ENCODE measurements around the gene GPRC5B. TPM values are rescaled to one million over a fixed set of nuclear protein-coding genes. Genes with fewer than 3 reads are reported as not detected.

The GPRC5B gene
- total and polyA plus RNA-seq, 7 experiments from 2014 or later: 0.15 to 9.8 (median 4.8) TPM

DNA sequence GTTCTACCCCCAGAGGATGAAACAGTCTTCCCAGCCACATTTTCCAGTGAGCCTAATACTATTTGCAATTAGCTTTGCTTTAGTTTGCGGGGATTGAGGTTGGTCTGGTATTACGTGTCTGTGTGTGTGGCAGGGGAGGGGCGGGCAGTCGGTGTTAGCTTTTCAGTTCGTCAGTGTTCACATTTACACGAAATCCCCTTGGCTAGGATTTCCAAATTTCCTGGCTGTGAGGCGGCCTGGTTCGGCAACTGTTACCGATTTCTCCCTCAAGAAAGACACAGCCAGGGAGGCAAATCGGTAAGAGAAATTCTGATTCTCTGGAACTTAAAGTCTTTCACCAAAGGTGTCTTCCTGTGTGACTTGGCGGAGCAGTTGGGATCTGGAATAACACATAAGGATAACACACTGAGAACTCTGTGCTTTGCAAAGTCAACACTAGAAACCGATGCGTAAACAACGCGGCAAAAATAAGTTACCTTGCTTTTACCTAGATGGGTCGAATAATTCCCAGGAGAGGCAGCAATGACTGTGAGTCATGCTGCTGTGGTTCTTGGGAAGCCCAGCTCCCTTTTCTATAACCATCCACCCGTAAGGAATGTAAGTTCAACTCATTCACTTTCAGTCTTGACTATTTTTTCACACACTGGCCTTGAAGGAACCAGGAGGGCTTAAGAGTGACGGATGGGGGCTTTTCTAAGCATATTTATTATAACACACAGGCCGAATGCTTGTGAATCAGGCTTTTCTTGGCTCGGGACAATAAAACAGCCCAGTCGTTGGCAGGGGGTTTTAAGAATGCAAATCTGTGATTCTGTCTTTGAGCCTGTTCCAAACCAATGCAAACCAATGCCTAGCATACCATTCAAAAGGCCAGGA, 24.2 kb downstream of the GPRC5B start:
- DNase-seq (no peak), ATAC-seq (no peak)
- Histone ChIP-seq H3K27ac (ENCODE audit: low read depth, low read length) (no peak overlapping the region), H3K27me3 (ENCODE audit: control insufficient read depth in 2 of 2, insufficient read depth in 2 of 2, low read length in 2 of 2) (no peaks in the 10 kb centered on the region), H3K4me1 (ENCODE audit: control insufficient read depth in 2 of 2, insufficient read depth in 2 of 2, low read length in 2 of 2) (no peaks in the 10 kb centered on the region), H3K9me3 (ENCODE audit: control insufficient read depth in 2 of 3, low read length in 3 of 3) (no peaks in the 10 kb centered on the region), H3K4me3 (ENCODE audit: low read length) (no peak overlapping the region), H3K36me3 (ENCODE audit: control insufficient read depth in 2 of 3, insufficient read depth in 3 of 3, low read length in 3 of 3) (peaks cover 0 to 17% (median 0%) of the 10 kb centered on the region in 3 experiments)
- peaks cover 0 to 27% (median 7%) of the 10 kb centered on the region in 5 donors for H3K36me3 Mint-ChIP-seq
- no peak overlapping the region for H3K27ac Mint-ChIP-seq
- H3K9me3 Mint-ChIP-seq: peaks cover 0 to 2% (median 0%) of the 10 kb centered on the region in 11 donors
- H3K27me3 Mint-ChIP-seq: peaks cover 0 to 3% (median 0%) of the 10 kb centered on the region in 5 donors
- POLR2A ChIA-PET: no interaction called here
- intact Hi-C loops (cut with micrococcal nuclease): no loop called here
- H3K4me3 Mint-ChIP-seq: no peak overlapping the region
- peaks cover 0 to 2% (median 0%) of the 10 kb centered on the region in 7 donors for H3K4me1 Mint-ChIP-seq
- CTCF ChIA-PET: no interaction called here

DNA sequence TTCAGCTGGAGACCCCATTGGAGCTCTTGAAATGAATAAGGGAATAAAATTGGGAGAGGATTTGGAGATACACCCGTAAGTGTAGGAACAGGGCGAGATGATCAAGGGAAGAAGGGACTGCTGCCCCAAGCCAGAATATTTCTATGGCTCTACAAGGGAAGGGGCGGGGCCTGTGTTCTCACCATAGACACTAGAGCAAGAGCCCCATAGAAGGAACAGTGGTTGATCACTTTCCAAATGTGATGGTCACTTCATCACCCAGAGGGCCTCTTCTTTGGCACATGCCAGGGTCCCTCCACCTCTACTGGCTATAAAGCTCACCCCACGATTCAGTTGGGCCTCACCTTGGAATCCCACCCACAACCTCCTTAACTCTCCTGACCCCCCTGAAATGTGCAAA, 25.0 kb downstream of the GPRC5B start:
- Histone ChIP-seq H3K9me3 (ENCODE audit: control insufficient read depth in 2 of 3, low read length in 3 of 3) (no peaks in the 10 kb centered on the region), H3K4me3 (ENCODE audit: low read length) (no peak overlapping the region), H3K27me3 (ENCODE audit: control insufficient read depth in 2 of 2, insufficient read depth in 2 of 2, low read length in 2 of 2) (no peaks in the 10 kb centered on the region), H3K36me3 (ENCODE audit: control insufficient read depth in 2 of 3, insufficient read depth in 3 of 3, low read length in 3 of 3) (peaks cover 0 to 17% (median 0%) of the 10 kb centered on the region in 3 experiments), H3K4me1 (ENCODE audit: control insufficient read depth in 2 of 2, insufficient read depth in 2 of 2, low read length in 2 of 2) (no peaks in the 10 kb centered on the region), H3K27ac (ENCODE audit: low read depth, low read length) (no peak overlapping the region)
- intact Hi-C loops (cut with micrococcal nuclease): no loop called here
- peaks cover 0 to 3% (median 0%) of the 10 kb centered on the region in 5 donors for H3K27me3 Mint-ChIP-seq
- H3K4me3 Mint-ChIP-seq: no peak overlapping the region
- ChIA-PET POLR2A (no interaction called here), CTCF (no interaction called here)
- DNase-seq: no peak
- ATAC-seq: no peak
- H3K27ac Mint-ChIP-seq: no peak overlapping the region
- H3K36me3 Mint-ChIP-seq: peaks cover 0 to 27% (median 7%) of the 10 kb centered on the region in 5 donors
- peaks cover 0 to 2% (median 0%) of the 10 kb centered on the region in 7 donors for H3K4me1 Mint-ChIP-seq
- H3K9me3 Mint-ChIP-seq: peaks cover 0 to 2% (median 0%) of the 10 kb centered on the region in 11 donors

DNA sequence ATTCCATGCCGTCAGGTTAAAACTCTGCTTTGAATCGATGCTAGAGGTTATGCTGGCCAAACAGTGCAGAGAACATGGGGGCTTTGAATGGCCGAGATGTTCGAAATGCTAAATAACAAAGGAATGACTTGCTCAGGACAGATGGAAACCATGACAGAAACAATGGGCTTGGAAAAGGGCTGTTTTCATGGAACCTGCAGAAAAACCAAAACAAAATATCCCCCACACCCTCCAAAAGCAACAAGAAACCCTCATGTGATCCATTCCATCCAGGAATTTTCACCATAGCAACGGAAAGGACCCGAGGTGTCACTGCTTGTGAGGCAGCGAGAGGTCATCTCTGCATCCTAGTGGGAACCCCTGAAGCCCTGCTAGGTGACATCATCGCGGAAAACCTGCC, 25.5 kb downstream of the GPRC5B start:
- CTCF ChIA-PET: no interaction called here
- H3K27me3 ChIP-seq (ENCODE audit: control insufficient read depth in 2 of 2, insufficient read depth in 2 of 2, low read length in 2 of 2): no peaks in the 10 kb centered on the region
- no peaks in the 10 kb centered on the region for H3K4me1 ChIP-seq (ENCODE audit: control insufficient read depth in 2 of 2, insufficient read depth in 2 of 2, low read length in 2 of 2)
- POLR2A ChIA-PET: no interaction called here
- H3K4me3 Mint-ChIP-seq: no peak overlapping the region
- H3K9me3 ChIP-seq (ENCODE audit: control insufficient read depth in 2 of 3, low read length in 3 of 3): no peaks in the 10 kb centered on the region
- H3K4me3 ChIP-seq (ENCODE audit: low read length): no peak overlapping the region
- DNase-seq (no peak), ATAC-seq (no peak)
- H3K27ac ChIP-seq (ENCODE audit: low read depth, low read length): no peak overlapping the region
- intact Hi-C loops (cut with micrococcal nuclease): no loop called here
- H3K4me1 Mint-ChIP-seq: no peaks in the 10 kb centered on the region
- peaks cover 0 to 3% (median 0%) of the 10 kb centered on the region in 5 donors for H3K27me3 Mint-ChIP-seq
- no peak overlapping the region for H3K27ac Mint-ChIP-seq
- H3K36me3 Mint-ChIP-seq: peaks cover 0 to 27% (median 7%) of the 10 kb centered on the region in 5 donors
- peaks cover 0 to 2% (median 0%) of the 10 kb centered on the region in 11 donors for H3K9me3 Mint-ChIP-seq
- peaks cover 0 to 17% (median 0%) of the 10 kb centered on the region in 3 experiments for H3K36me3 ChIP-seq (ENCODE audit: control insufficient read depth in 2 of 3, insufficient read depth in 3 of 3, low read length in 3 of 3)

DNA sequence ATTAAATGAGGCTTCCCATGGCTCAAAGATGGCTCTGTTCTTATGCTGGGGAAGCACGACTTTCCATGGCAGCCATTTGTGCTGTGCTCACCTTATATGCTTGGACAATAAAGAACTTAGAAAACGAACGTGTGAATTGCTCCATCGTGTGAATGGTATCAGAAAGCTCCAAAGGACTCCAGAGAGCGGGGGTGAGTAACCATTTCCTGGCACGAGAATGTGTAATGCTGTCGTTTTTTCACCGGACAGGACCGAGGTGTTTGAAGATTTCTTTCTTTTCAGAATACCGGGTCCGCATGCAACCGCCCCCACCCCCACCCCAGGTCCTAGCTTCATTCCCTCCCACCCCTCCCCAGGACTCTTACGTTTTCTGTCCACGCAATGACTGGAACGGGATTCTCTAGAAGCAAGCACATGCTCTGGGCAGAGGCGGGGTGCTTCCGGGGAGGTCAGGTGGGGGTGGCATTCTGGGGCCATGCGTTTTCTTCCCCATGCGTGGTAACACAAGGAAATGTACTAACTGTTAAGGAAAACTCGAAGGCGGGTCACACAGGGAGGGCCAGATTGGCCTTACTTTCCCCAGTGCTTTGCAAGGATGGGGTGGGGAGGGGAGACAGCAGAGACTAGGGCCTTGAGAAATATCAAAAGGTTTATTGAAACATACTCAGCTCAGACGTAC, 26.2 kb downstream of the GPRC5B start:
- Mint-ChIP-seq H3K4me1 (no peaks in the 10 kb centered on the region), H3K27ac (peak overlapping the region in 1 of 9 donors; percentile 19), H3K27me3 (peaks cover 0 to 3% (median 0%) of the 10 kb centered on the region in 5 donors), H3K36me3 (peaks cover 0 to 27% (median 7%) of the 10 kb centered on the region in 5 donors), H3K4me3 (no peak overlapping the region), H3K9me3 (peaks cover 0 to 2% (median 0%) of the 10 kb centered on the region in 11 donors)
- CTCF ChIA-PET: no interaction called here
- no peaks in the 10 kb centered on the region for H3K9me3 ChIP-seq (ENCODE audit: control insufficient read depth in 2 of 3, low read length in 3 of 3)
- DNase-seq (no peak), ATAC-seq (no peak)
- H3K27ac ChIP-seq (ENCODE audit: low read depth, low read length): no peak overlapping the region
- POLR2A ChIA-PET: no interaction called here
- no peaks in the 10 kb centered on the region for H3K27me3 ChIP-seq (ENCODE audit: control insufficient read depth in 2 of 2, insufficient read depth in 2 of 2, low read length in 2 of 2)
- H3K36me3 ChIP-seq (ENCODE audit: control insufficient read depth in 2 of 3, insufficient read depth in 3 of 3, low read length in 3 of 3): peaks cover 0 to 17% (median 0%) of the 10 kb centered on the region in 3 experiments
- H3K4me1 ChIP-seq (ENCODE audit: control insufficient read depth in 2 of 2, insufficient read depth in 2 of 2, low read length in 2 of 2): no peaks in the 10 kb centered on the region
- intact Hi-C loops (cut with micrococcal nuclease): no loop called here
- no peak overlapping the region for H3K4me3 ChIP-seq (ENCODE audit: low read length)

DNA sequence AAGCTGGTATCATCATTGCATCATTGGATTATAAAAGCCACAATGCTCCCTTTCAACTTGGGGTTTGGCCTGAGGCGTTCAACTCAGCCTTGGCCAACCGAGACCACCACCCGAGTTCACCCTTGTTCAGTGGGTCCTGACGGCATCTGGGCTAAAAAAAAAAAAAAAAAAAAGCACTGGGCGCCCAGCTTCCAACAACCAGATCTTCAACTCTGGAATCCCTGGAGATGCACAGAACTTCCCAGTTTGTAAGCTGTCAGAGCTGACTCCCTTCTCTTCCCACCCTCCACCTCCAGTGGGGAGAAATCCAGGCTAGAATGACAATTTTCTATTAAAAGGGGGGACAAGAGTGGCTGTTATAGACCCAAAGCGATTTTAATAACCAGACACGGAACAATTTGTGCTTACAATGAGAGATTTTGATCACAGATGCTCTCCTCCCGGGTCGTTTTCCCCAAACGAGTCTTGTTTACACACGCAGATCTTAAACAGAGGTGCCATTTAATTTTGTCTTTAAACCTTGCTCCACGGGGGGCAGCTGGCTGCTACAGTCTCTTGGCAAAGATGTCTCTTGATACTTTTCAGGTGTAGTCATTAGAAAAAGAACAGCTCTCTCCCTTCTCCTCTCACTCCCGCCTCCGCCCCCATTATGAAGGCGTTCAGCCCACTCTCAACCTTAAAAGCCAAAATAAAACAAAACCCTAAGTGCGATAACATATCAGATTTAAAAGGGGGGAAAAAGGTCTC, 26.9 kb downstream of the GPRC5B start:
- ATAC-seq (no peak), DNase-seq (no peak)
- Mint-ChIP-seq H3K27me3 (peaks cover 0 to 6% (median 0%) of the 10 kb centered on the region in 5 donors), H3K4me3 (no peak overlapping the region), H3K9me3 (peaks cover 0 to 2% (median 0%) of the 10 kb centered on the region in 11 donors), H3K27ac (peak overlapping the region in 2 of 9 donors; percentile 18 to 53), H3K4me1 (no peaks in the 10 kb centered on the region), H3K36me3 (peaks cover 0 to 27% (median 7%) of the 10 kb centered on the region in 5 donors)
- Histone ChIP-seq H3K9me3 (ENCODE audit: control insufficient read depth in 2 of 3, low read length in 3 of 3) (no peaks in the 10 kb centered on the region), H3K36me3 (ENCODE audit: control insufficient read depth in 2 of 3, insufficient read depth in 3 of 3, low read length in 3 of 3) (peaks cover 0 to 17% (median 0%) of the 10 kb centered on the region in 3 experiments), H3K4me3 (ENCODE audit: low read length) (no peak overlapping the region), H3K4me1 (ENCODE audit: control insufficient read depth in 2 of 2, insufficient read depth in 2 of 2, low read length in 2 of 2) (no peaks in the 10 kb centered on the region), H3K27ac (ENCODE audit: low read depth, low read length) (no peak overlapping the region), H3K27me3 (ENCODE audit: control insufficient read depth in 2 of 2, insufficient read depth in 2 of 2, low read length in 2 of 2) (no peaks in the 10 kb centered on the region)
- POLR2A ChIA-PET: no interaction called here
- intact Hi-C loops (cut with micrococcal nuclease): no loop called here
- CTCF ChIA-PET: interaction anchor here (0.8 kb wide), 1 partner anchor 32 kb away, joined by 6 read pairs; no protein-coding TSS in a partner anchor

DNA sequence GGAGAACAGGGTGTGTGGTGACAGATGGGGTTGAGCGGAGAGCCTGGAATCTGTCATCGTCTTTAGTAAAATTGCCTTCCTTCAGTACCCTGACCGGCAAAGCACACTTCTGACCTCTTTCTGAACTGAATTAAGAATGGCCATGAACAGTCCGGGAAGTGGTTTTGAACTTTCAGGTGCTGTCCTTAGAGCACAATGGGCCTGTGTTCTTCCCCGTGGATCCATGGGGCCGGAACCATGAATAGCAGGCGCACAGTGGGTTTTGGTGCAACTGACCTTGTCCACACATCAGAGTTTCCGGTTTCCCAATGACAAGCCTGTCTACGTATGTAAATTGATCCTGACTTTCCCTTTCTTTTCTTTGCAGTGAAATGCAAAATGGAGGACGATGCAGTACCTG, 28.5 kb downstream of the GPRC5B start:
- intact Hi-C loops (cut with micrococcal nuclease): no loop called here
- H3K4me3 Mint-ChIP-seq: no peak overlapping the region
- ChIA-PET CTCF (no interaction called here), POLR2A (no interaction called here)
- H3K36me3 Mint-ChIP-seq: peaks cover 0 to 23% (median 7%) of the 10 kb centered on the region in 5 donors
- ATAC-seq: no peak
- Histone ChIP-seq H3K36me3 (ENCODE audit: control insufficient read depth in 2 of 3, insufficient read depth in 3 of 3, low read length in 3 of 3) (peaks cover 0 to 10% (median 0%) of the 10 kb centered on the region in 3 experiments), H3K9me3 (ENCODE audit: control insufficient read depth in 2 of 3, low read length in 3 of 3) (no peaks in the 10 kb centered on the region), H3K4me3 (ENCODE audit: low read length) (no peak overlapping the region), H3K27ac (ENCODE audit: low read depth, low read length) (no peak overlapping the region), H3K27me3 (ENCODE audit: control insufficient read depth in 2 of 2, insufficient read depth in 2 of 2, low read length in 2 of 2) (no peaks in the 10 kb centered on the region), H3K4me1 (ENCODE audit: control insufficient read depth in 2 of 2, insufficient read depth in 2 of 2, low read length in 2 of 2) (no peaks in the 10 kb centered on the region)
- H3K27me3 Mint-ChIP-seq: peaks cover 0 to 6% (median 0%) of the 10 kb centered on the region in 5 donors
- no peaks in the 10 kb centered on the region for H3K4me1 Mint-ChIP-seq
- no peak for DNase-seq
- H3K27ac Mint-ChIP-seq: no peak overlapping the region
- H3K9me3 Mint-ChIP-seq: peaks cover 0 to 2% (median 0%) of the 10 kb centered on the region in 11 donors
